IMR-90 (cell line): Measurements from ENCODE around the gene ADARB2. TPM values are rescaled to one million over a fixed set of nuclear protein-coding genes. Genes with fewer than 3 reads are reported as not detected.

ENCODE experiments used
- ATAC-seq: fragments of 200-7000 bp; cut with Tn5 transposase; 2 replicates; pipeline ENCODE4 v1.9.1; 2020; ENCODE audit warnings: low read depth, mild to moderate bottlenecking, moderate library complexity
- BruUV-seq: library from RNA; stranded (reverse); fragments of 400-500 nt; replicated peaks from 2 replicates; lab custom pipeline; 2021; lab: Mats Ljungman, UMichigan
- CTCF ChIA-PET: fragments of 300-600 bp; formaldehyde crosslinking; extraction: SDS; loops from one replicate; lab custom pipeline; 2021; ENCODE audit warnings: antibody characterized with exemption; lab: Yijun Ruan, JAX
- POLR2A ChIA-PET: fragments of 300-600 bp; sonication (Branson Sonifier 250); formaldehyde crosslinking; loops from one replicate; lab custom pipeline; 2022; ENCODE audit warnings: antibody characterized with exemption; ENCODE audit not compliant: unreplicated experiment; lab: Charles Lee
- DNase-seq: peaks from one replicate; pipeline ENCODE4 v3.0.0; 2013
- H2AFZ ChIP-seq: replicated peaks from 2 replicates; pipeline ENCODE3; 2013; ENCODE audit warnings: low read length, mild to moderate bottlenecking; ENCODE audit not compliant: poor library complexity
- H2AK5ac ChIP-seq: 2 replicates; pipeline ENCODE4 v1.6.1; 2013; ENCODE audit warnings: low read depth, low read length, inconsistent platforms
- H2AK9ac ChIP-seq: replicated peaks from 2 replicates; pipeline ENCODE3; 2013; ENCODE audit warnings: mild to moderate bottlenecking, low read depth, low read length, moderate library complexity; ENCODE audit not compliant: poor library complexity
- H2BK120ac ChIP-seq: 2 replicates; pipeline ENCODE4 v1.6.1; 2013; ENCODE audit warnings: low read depth, low read length, inconsistent platforms
- H2BK15ac ChIP-seq: 3 replicates; pipeline ENCODE4 v1.6.1; 2013; ENCODE audit warnings: low read depth, low read length, inconsistent platforms
- H2BK20ac ChIP-seq: 2 replicates; pipeline ENCODE4 v1.6.1; 2013; ENCODE audit warnings: low read depth, mild to moderate bottlenecking, inconsistent platforms, low read length, moderate library complexity
- H2BK5ac ChIP-seq: 2 replicates; pipeline ENCODE4 v1.6.1; 2013; ENCODE audit warnings: mild to moderate bottlenecking, low read depth, low read length, inconsistent platforms; ENCODE audit not compliant: poor library complexity, severe bottlenecking
- H3K14ac ChIP-seq: replicated peaks from 2 replicates; pipeline ENCODE4 v1.6.1; 2013; ENCODE audit warnings: low read depth, low read length, inconsistent platforms
- H3K18ac ChIP-seq: 2 replicates; pipeline ENCODE4 v1.6.1; 2013; ENCODE audit warnings: low read depth, low read length, control low read depth
- H3K23ac ChIP-seq: 2 replicates; pipeline ENCODE4 v1.6.1; 2013; ENCODE audit warnings: low read depth, low read length, inconsistent platforms
- H3K27ac ChIP-seq: 2 replicates; pipeline ENCODE4 v1.5.1; 2013; ENCODE audit warnings: mild to moderate bottlenecking, control low read depth, low read length; ENCODE audit not compliant: insufficient read depth
- H3K27me3 ChIP-seq: 2 replicates; pipeline ENCODE4 v1.6.1; 2013; ENCODE audit warnings: low read length; ENCODE audit not compliant: control insufficient read depth, insufficient read depth
- H3K36me3 ChIP-seq: 2 replicates; pipeline ENCODE4 v1.6.1; 2013; ENCODE audit warnings: low read length, mixed read lengths; ENCODE audit not compliant: control insufficient read depth, insufficient read depth
- H3K4ac ChIP-seq: 2 replicates; pipeline ENCODE4 v1.6.1; 2013; ENCODE audit warnings: low read depth, low read length, inconsistent platforms
- H3K4me1 ChIP-seq: 2 replicates; pipeline ENCODE4 v1.6.1; 2013; ENCODE audit warnings: low read length, mixed read lengths; ENCODE audit not compliant: control insufficient read depth, insufficient read depth
- H3K4me2 ChIP-seq: 2 replicates; pipeline ENCODE4 v1.6.1; 2013; ENCODE audit warnings: low read depth, mild to moderate bottlenecking, control low read depth, low read length, moderate library complexity
- H3K4me3 ChIP-seq: 2 replicates; pipeline ENCODE4 v1.5.1; 2013; ENCODE audit warnings: low read depth, mild to moderate bottlenecking, control low read depth, low read length, moderate library complexity; ENCODE audit not compliant: insufficient read depth
- H3K56ac ChIP-seq: 2 replicates; pipeline ENCODE4 v1.6.1; 2013; ENCODE audit warnings: low read length, inconsistent platforms; ENCODE audit not compliant: insufficient read depth; ENCODE audit errors: extremely low read depth
- H3K79me1 ChIP-seq, 2 experiments: 2 replicates each; pipeline ENCODE4 v1.6.1; 2013; ENCODE audit warnings: low read length in 2 of 2, inconsistent platforms in 1 of 2, low read depth in 1 of 2
- H3K9ac ChIP-seq: 2 replicates; pipeline ENCODE4 v1.6.1; 2013; ENCODE audit warnings: low read depth, low read length, control low read depth
- H3K9me1 ChIP-seq: 2 replicates; pipeline ENCODE4 v1.6.1; 2013; ENCODE audit warnings: low read length, inconsistent platforms; ENCODE audit not compliant: insufficient read depth
- H3K9me3 ChIP-seq: 2 replicates; pipeline ENCODE4 v1.6.1; 2013; ENCODE audit warnings: low read length; ENCODE audit not compliant: control insufficient read depth, insufficient read depth
- H4K20me1 ChIP-seq: 2 replicates; pipeline ENCODE4 v1.6.1; 2013; ENCODE audit warnings: low read length, inconsistent platforms; ENCODE audit not compliant: insufficient read depth
- H4K5ac ChIP-seq: 2 replicates; pipeline ENCODE4 v1.6.1; 2013; ENCODE audit warnings: mild to moderate bottlenecking, low read depth, low read length, control low read depth
- H4K8ac ChIP-seq, 2 experiments: 2 replicates each; pipeline ENCODE4 v1.6.1; 2013; ENCODE audit warnings: low read depth in 2 of 2, low read length in 2 of 2, control low read depth in 1 of 2, inconsistent platforms in 1 of 2
- H4K91ac ChIP-seq: 2 replicates; pipeline ENCODE4 v1.6.1; 2013; ENCODE audit warnings: low read depth, low read length, inconsistent platforms; ENCODE audit not compliant: insufficient read depth
- BHLHE40 ChIP-seq: fragments of 150-350 bp; IDR thresholded peaks from 2 replicates; pipeline ENCODE4 v1.6.1; 2016; ENCODE audit warnings: mild to moderate bottlenecking, low read depth, low read length
- ELK1 ChIP-seq: fragments of 150-350 bp; IDR thresholded peaks from 2 replicates; pipeline ENCODE4 v1.6.1; 2016; ENCODE audit warnings: low read depth, mild to moderate bottlenecking, low read length, moderate library complexity, borderline replicate concordance
- MXI1 ChIP-seq: IDR thresholded peaks from 2 replicates; pipeline ENCODE4 v1.6.1; 2012; ENCODE audit warnings: low read depth, mild to moderate bottlenecking, low read length, moderate library complexity, borderline replicate concordance
- RAD21 ChIP-seq: IDR thresholded peaks from 2 replicates; pipeline ENCODE4 v1.6.1; 2012; ENCODE audit warnings: low read length, improper control_type of control experiment
- RFX5 ChIP-seq: IDR thresholded peaks from 2 replicates; pipeline ENCODE4 v1.8.0; 2012; ENCODE audit warnings: low read depth, mild to moderate bottlenecking, low read length, moderate library complexity
- WGBS, 2 experiments: methylation state at CpG; one replicate each; pipeline versions ENCODE4 v1.1.5 to v1.1.7; 2013; ENCODE audit warnings: missing lambda C conversion rate in 2 of 2; ENCODE audit not compliant: insufficient read length in 1 of 2; ENCODE audit errors: extremely low coverage in 2 of 2; 5-methylcytosine and 5-hydroxymethylcytosine counted together
- dilution Hi-C: fragments of 300-500 bp; cut with HindIII; formaldehyde crosslinking; loops from one replicate; pipeline ENCODE4 v1.14.3; 2018; ENCODE audit warnings: low sequenced_read_pairs; ENCODE audit not compliant: unreplicated experiment
- in situ Hi-C: fragments of 300-500 bp; cut with MboI; formaldehyde crosslinking; loops from 3 replicates; pipeline ENCODE4 v1.14.3; 2019; ENCODE audit warnings: low sequenced_read_pairs, inconsistent platforms, mixed read lengths
- intact Hi-C: fragments of 100-400 bp; cut with micrococcal nuclease; formaldehyde crosslinking; loops from 2 replicates; pipeline ENCODE4 v1.10.0; 2022
- polyA plus RNA-seq, 3 experiments: library from polyadenylated mRNA; depleted of rRNA; stranded (reverse); fragments of >200 nt; gene quantifications; 2 replicates each; pipeline ENCODE4 v1.2.3, GENCODE V29; 2012; ENCODE audit warnings: low replicate concordance in 1 of 3
- total RNA-seq: library from RNA; depleted of rRNA; stranded (reverse); fragments of >200 nt; gene quantifications from 2 replicates; pipeline ENCODE4 v1.2.3, GENCODE V29; 2012

ADARB2 gene
- total and polyA plus RNA-seq, 2 of the 4 experiments (the other 2 are of a cell fraction): not detected

- Histone ChIP-seq H3K27me3 (no peaks in the 10 kb centered on the region), H3K14ac (no peak overlapping the region), H3K4me2 (no peak overlapping the region), H3K23ac (no peak overlapping the region), H2BK15ac (no peak overlapping the region), H4K8ac (no peak overlapping the region), H2BK20ac (no peak overlapping the region), H4K20me1 (no peaks in the 10 kb centered on the region), H3K18ac (no peak overlapping the region), H3K27ac (no peak overlapping the region), H3K4me3 (no peak overlapping the region), H3K36me3 (no peaks in the 10 kb centered on the region), H3K9ac (no peak overlapping the region), H3K79me1 (no peaks in the 10 kb centered on the region), H3K56ac (no peak overlapping the region), H2AK5ac (no peak overlapping the region), H4K5ac (no peak overlapping the region), H2BK5ac (no peak overlapping the region), H3K4me1 (no peaks in the 10 kb centered on the region), H3K9me3 (peaks cover 43% of the 10 kb centered on the region), H3K9me1 (no peaks in the 10 kb centered on the region), H2AK9ac (no peak overlapping the region), H4K91ac (no peak overlapping the region), H2BK120ac (no peak overlapping the region), H2AFZ (no peak overlapping the region), H3K4ac (no peak overlapping the region)
- intact Hi-C loops: no loop called here
- POLR2A ChIA-PET: no interaction called here
- TF ChIP-seq ELK1 (no peak), RFX5 (no peak), MXI1 (no peak), RAD21 (no peak), BHLHE40 (no peak)
- BruUV-seq: no TSS peak
- dilution Hi-C loops: no loop called here
- 54% methylated on average over 7 of the region's 11 CpGs; no CpG with 5 or more reads in 1 of the 2 experiments for WGBS, 2 experiments
- ATAC-seq (no peak), DNase-seq (no peak)
- in situ Hi-C loops: no loop called here
- CTCF ChIA-PET: no interaction called here
Observed at GRCh38 chr10:1625731-1626130, 111.6 kb downstream of the ADARB2 start.
